ENCODE results near the gene OPCML. TPM values are rescaled to one million over a fixed set of nuclear protein-coding genes. Genes with fewer than 3 reads are reported as not detected.

Gene OPCML
- total RNA-seq, 1 experiment from 2014 or later = 0.94 TPM

DNA sequence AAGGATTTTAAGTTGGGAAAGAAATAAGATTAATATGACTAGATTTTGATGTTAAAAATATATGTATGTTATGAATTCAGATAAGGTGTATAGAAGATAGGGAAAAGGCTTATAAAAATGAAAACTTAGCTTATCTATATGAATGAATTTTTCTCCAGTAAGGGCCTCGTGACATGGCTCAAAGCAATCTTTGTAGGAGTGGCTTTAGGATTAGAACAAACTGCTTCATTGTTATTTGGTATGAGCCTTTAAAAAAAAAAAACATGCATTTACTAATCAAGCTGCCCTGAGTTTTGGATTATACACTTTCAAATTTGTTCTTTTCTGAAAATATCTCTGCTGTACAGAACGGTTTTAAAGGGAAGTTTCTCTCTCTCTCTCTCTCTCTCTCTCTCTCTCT is 905.9 kb downstream of the OPCML start:
- Mint-ChIP-seq H3K9me3 (peaks cover 0 to 5% of the 10 kb centered on the region in 2 experiments; a peak in 1 of 5 replicates), H3K27ac (no peak overlapping the region), H3K27me3 (ENCODE audit: low read depth) (no peaks in the 10 kb centered on the region), H3K4me1 (peaks cover 9 to 10% of the 10 kb centered on the region in 2 experiments), H3K4me3 (no peak overlapping the region), H3K36me3 (ENCODE audit: insufficient read depth in 1 of 3, low read depth in 3 of 3) (no peaks in the 10 kb centered on the region)
- Histone ChIP-seq H4K8ac (replicated peaks; ENCODE audit: insufficient read length, low read depth, low read length) (no peak overlapping the region), H3K79me1 (ENCODE audit: insufficient read depth, low read depth, low read length, poor library complexity, severe bottlenecking) (no peaks in the 10 kb centered on the region), H4K20me1 (ENCODE audit: control insufficient read depth, insufficient read depth, insufficient read length) (no peaks in the 10 kb centered on the region), H2AK5ac (ENCODE audit: insufficient read length, low read length) (no peak overlapping the region), H3K4me1 (ENCODE audit: insufficient read depth, low read length) (no peaks in the 10 kb centered on the region), H2AFZ (ENCODE audit: low read length) (no peak overlapping the region), H2BK120ac (ENCODE audit: low read depth, low read length, poor library complexity, severe bottlenecking) (no peak overlapping the region), H3K9me3 (ENCODE audit: control insufficient read depth, low read depth, low read length) (no peaks in the 10 kb centered on the region), H3K9ac (ENCODE audit: extremely low read depth, insufficient read length, low read length) (no peak overlapping the region), H2BK12ac (ENCODE audit: insufficient read length, low read depth, low read length) (no peak overlapping the region), H3K27me3 (ENCODE audit: insufficient read depth, low read length) (no peaks in the 10 kb centered on the region), H3K56ac (ENCODE audit: insufficient read length, low read depth, low read length) (no peak overlapping the region), H3K23me2 (ENCODE audit: insufficient read length, low read depth, low read length, poor library complexity, severe bottlenecking) (no peaks in the 10 kb centered on the region), H3K4me2 (ENCODE audit: insufficient read depth, insufficient read length, low read length) (no peak overlapping the region), H3K23ac (ENCODE audit: insufficient read length, low read depth, low read length) (no peak overlapping the region), H4K91ac (ENCODE audit: insufficient read length, low read depth, low read length) (no peak overlapping the region), H2BK15ac (ENCODE audit: low read depth, low read length) (no peak overlapping the region), H3K4ac (ENCODE audit: low read depth, low read length) (no peak overlapping the region), H3K18ac (ENCODE audit: insufficient read length, low read depth, low read length) (no peak overlapping the region), H4K5ac (ENCODE audit: insufficient read length, low read depth, low read length) (no peak overlapping the region), H3K27ac (ENCODE audit: insufficient read length, low read depth, low read length) (no peak overlapping the region), H2BK5ac (ENCODE audit: insufficient read length, low read length) (no peak overlapping the region), H3T11ph (ENCODE audit: low read length) (no peak overlapping the region), H3K14ac (ENCODE audit: insufficient read depth, low read length) (no peak overlapping the region), H3K79me2 (ENCODE audit: insufficient read depth, low read length) (no peaks in the 10 kb centered on the region), H2BK20ac (ENCODE audit: low read depth, low read length, poor library complexity, severe bottlenecking) (no peak overlapping the region)
- TF ChIP-seq, protein P1, sequence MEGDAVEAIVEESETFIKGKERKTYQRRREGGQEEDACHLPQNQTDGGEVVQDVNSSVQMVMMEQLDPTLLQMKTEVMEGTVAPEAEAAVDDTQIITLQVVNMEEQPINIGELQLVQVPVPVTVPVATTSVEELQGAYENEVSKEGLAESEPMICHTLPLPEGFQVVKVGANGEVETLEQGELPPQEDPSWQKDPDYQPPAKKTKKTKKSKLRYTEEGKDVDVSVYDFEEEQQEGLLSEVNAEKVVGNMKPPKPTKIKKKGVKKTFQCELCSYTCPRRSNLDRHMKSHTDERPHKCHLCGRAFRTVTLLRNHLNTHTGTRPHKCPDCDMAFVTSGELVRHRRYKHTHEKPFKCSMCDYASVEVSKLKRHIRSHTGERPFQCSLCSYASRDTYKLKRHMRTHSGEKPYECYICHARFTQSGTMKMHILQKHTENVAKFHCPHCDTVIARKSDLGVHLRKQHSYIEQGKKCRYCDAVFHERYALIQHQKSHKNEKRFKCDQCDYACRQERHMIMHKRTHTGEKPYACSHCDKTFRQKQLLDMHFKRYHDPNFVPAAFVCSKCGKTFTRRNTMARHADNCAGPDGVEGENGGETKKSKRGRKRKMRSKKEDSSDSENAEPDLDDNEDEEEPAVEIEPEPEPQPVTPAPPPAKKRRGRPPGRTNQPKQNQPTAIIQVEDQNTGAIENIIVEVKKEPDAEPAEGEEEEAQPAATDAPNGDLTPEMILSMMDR (conservative IDR thresholded peaks at IDR 0.05) = no peak
- no peak for DNase-seq
- no CpG with 5 or more reads among the region's 2 CpGs for WGBS (ENCODE audit: extremely low coverage, insufficient read length, low lambda C conversion rate)

Measured in H9 (cell line).